RPMI8226 (cell line): ENCODE results near the gene OPRM1.

Experiments used
- DNase-seq: peaks from one replicate; pipeline ENCODE4 v3.0.0-alpha.2; 2015

The OPRM1 gene

GRCh38 chr6:154086510-154086909 is 47.5 kb downstream of the OPRM1 start:
- DNase-seq: no peak

GRCh38 chr6:154092326-154092962 is 53.4 kb downstream of the OPRM1 start:
- DNase-seq: no peak

GRCh38 chr6:154093231-154094044 is 54.4 kb downstream of the OPRM1 start:
- no peak for DNase-seq

- no peak for DNase-seq
Measured at GRCh38 chr6:154095571-154095970, 56.5 kb downstream of the OPRM1 start.

GRCh38 chr6:154096316-154096715 is 57.3 kb downstream of the OPRM1 start:
- DNase-seq: peak; percentile 5

GRCh38 chr6:154096834-154097233 is 57.8 kb downstream of the OPRM1 start:
- DNase-seq: no peak

- DNase-seq: no peak
Measured at GRCh38 chr6:154099211-154099610, 60.2 kb downstream of the OPRM1 start.

- DNase-seq: no peak
Measured at GRCh38 chr6:154106251-154106650, 67.2 kb downstream of the OPRM1 start.

GRCh38 chr6:154111025-154111424 is 72.0 kb downstream of the OPRM1 start:
- no peak for DNase-seq

- DNase-seq: no peak
Measured at GRCh38 chr6:154112181-154112809, 73.3 kb downstream of the OPRM1 start.

- DNase-seq: no peak
Measured at GRCh38 chr6:154113392-154113791, 74.4 kb downstream of the OPRM1 start.

GRCh38 chr6:154117485-154117884 is 78.4 kb downstream of the OPRM1 start:
- DNase-seq: no peak

- DNase-seq: no peak
Measured at GRCh38 chr6:154122195-154122925, 83.3 kb downstream of the OPRM1 start.

- no peak for DNase-seq
Measured at GRCh38 chr6:154123155-154123956, 84.3 kb downstream of the OPRM1 start.

- DNase-seq: no peak
Measured at GRCh38 chr6:154125421-154125820, 86.4 kb downstream of the OPRM1 start.

- no peak for DNase-seq
Measured at GRCh38 chr6:154127657-154128056, 88.6 kb downstream of the OPRM1 start.

GRCh38 chr6:154134471-154135147 is 95.6 kb downstream of the OPRM1 start:
- no peak for DNase-seq

GRCh38 chr6:154138793-154139192 is 99.8 kb downstream of the OPRM1 start:
- DNase-seq: no peak

GRCh38 chr6:154139892-154140291 is 100.9 kb downstream of the OPRM1 start:
- DNase-seq: no peak

GRCh38 chr6:154140743-154141142 is 101.7 kb downstream of the OPRM1 start:
- no peak for DNase-seq

- no peak for DNase-seq
Measured at GRCh38 chr6:154143753-154144152, 104.7 kb downstream of the OPRM1 start.
